GM21367 (cell line): ENCODE data around the gene AK2.
"Not testable (repeated sequence)": the region's sequence is repeated elsewhere in the genome, so short reads cannot be mapped to it uniquely, and the experiment has no call there.

ENCODE experiments used
- ATAC-seq: cut with Tn5 transposase; IDR thresholded peaks from one replicate; pipeline ENCODE4 v1.9.1; 2021; ENCODE audit not compliant: unreplicated experiment

The AK2 gene

GRCh38 chr1:33001282-33001681 lies 35.4 kb downstream of the AK2 start:
- ATAC-seq: no peak

- ATAC-seq: no peak
Measured at GRCh38 chr1:33000427-33001026, 36.2 kb downstream of the AK2 start.

- ATAC-seq: no peak
Measured at GRCh38 chr1:32998997-32999396, 37.7 kb downstream of the AK2 start.

- no peak for ATAC-seq
Measured at GRCh38 chr1:32998064-32998463, 38.6 kb downstream of the AK2 start.

GRCh38 chr1:32997381-32997891 lies 39.2 kb downstream of the AK2 start:
- ATAC-seq: no peak

GRCh38 chr1:32993324-32993636 lies 43.4 kb downstream of the AK2 start:
- ATAC-seq: not testable (repeated sequence)

- ATAC-seq: peak; percentile 67
Measured at GRCh38 chr1:32992489-32993323, 44.0 kb downstream of the AK2 start.

- peak; percentile 8 for ATAC-seq
Measured at GRCh38 chr1:32991819-32992488, 44.7 kb downstream of the AK2 start.

- no peak for ATAC-seq
Measured at GRCh38 chr1:32991386-32991785, 45.3 kb downstream of the AK2 start.

GRCh38 chr1:32990887-32991286 lies 45.8 kb downstream of the AK2 start:
- no peak for ATAC-seq

DNA sequence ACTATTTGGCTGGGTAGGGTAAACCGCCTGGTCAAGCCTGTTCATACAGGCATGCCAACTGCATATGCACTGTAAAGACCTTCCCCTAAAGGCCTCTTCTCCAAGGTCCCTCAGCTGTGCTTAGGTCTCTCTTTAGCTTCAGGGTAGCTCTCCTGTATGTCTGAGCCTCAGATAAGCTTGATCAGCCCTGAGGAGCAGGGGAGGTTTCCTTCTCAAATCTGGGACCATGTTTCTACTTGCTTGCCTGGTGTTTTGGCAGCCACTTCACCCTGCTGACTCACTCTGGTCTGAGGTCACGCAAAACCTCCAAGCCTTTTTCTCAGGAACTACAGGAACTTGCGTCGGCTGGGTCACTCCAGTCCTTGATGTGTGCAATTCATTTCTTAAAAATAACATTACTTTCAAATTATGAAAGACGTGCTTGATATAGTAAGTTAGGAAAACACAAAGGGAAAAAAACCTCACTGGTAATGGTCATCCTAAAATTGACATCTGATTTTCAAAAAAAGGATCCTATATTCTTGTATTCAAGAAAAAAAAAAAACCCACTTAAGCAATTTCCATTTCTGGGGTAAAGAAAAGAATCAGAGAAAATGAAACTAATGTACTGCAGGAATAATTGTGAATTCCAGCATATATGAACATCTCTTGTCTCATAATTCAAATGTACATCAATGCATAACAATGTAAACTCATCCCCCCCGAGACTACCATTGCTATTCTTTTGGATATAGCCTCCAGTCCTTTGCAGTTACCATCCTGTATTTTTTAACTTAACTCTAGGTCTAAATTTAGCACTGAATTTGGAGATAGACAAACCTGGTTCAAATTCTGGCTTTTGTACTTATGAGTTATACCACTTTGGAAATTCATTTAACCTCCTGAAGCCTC lies 47.3 kb downstream of the AK2 start:
- no peak for ATAC-seq

DNA sequence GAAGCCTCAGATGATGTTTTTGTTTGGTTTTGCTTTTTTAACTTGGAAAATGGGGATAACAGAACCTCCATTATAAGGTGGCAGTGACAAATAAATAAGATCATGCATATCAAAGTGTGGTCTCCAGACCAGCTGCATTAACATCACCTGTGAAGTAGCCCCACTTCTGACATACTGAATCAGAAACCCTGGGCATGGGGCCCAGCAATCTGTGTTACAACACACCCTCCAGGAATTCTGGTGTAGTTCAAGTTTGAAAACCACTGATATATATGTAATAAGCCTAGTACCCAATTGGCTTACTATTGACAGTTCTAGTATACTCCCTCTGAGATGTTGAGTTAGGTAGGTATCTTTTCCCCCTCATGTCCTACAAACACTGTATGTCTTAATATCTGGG lies 48.0 kb downstream of the AK2 start:
- ATAC-seq: no peak

GRCh38 chr1:32985226-32985625 lies 51.5 kb downstream of the AK2 start:
- no peak for ATAC-seq

DNA sequence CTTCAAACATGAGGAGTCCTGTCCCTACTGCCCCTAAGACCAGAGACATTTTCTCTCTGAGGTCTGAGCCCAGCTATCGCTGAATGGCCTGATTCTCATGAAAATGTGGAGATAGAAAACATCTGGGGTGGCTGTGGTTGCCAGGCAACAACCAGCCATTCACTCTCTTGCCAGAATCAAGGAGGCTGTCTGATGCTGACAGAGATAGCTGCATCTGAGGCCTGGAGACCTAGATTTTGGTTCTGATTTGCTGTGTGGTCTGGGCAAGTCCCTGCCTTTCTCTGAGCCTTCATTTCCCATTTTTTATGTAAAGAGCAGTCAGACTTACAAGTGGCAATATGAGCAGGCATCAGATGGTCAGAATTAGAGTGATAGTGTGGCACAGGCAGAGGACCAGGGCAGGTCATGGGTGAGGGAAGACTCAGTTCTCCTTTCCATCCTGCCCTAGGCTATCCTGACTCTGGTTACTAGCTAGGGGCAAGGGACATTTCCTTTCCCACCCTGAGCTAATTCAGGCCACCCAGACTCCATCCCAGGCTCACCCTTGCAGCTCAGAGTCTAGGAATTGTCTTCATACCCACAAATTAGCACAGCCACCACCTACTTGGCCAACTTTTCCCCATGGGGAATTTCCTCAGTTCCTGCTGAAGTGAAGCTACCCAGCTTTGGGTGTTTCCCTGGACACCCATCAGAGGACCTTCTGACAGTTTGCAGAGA lies 52.1 kb downstream of the AK2 start:
- no peak for ATAC-seq

DNA sequence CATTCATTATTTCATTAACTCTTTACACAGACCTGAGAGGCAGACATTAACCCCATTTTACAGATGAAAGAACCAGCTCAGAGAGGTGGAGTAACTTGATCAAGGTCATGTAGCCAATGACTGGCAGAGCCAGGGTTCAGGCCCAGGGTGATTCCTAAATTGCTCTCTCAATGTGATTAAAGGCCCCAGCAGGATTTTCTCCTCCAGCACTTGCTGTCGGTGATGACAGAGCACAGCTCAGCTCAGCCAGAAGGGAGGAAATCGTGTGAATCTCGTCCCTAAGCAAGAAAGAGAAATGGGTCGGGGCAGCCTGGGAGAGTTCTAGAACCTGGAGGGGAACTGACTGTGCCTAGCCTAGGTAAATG lies 52.6 kb downstream of the AK2 start:
- no peak for ATAC-seq

- ATAC-seq: no peak
Measured at GRCh38 chr1:32983020-32983419, 53.7 kb downstream of the AK2 start.

DNA sequence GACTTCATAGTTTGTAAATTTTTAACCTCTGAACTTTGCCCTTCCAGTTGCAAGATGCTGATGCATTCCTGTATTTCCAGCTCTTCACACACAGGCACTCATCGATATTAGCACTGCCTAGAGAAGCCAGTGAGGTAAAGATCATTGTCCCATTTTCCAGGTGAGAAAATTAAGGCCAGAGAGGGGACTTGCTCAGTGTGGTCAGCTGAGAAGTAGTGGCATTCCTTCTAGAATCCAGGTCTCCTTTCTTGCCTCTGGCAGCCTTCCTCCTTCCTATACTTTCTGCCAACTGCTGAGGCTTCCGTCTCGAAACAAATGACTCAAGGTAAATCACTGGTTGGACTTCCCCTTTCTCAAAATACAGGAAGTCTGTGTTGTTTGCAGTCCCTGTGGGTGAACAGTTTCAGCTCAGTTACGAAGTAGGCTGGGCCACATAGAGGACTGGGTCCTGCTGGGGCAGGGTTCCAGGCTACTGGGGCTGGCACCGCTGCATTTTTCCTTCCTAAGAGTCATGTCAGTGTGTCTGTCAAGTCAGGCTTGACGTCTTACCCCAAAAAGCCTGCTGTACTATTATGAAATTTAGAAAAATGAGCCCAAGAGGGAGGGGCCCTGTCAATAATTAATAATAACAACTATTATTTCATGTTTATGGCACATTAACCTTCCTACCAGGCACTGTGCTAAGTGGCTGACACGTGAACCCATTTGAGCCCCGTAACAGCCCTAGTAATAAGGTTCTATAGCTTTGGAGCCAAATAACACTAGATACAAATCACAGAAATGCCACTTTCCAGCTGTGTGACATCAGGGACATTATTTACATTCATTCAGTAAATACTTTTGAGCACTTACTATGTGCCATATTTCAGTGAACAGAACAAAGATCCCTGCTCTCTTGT lies 55.4 kb downstream of the AK2 start:
- peak; percentile 77 for ATAC-seq

- ATAC-seq: no peak
Measured at GRCh38 chr1:32980080-32980479, 56.6 kb downstream of the AK2 start.

- no peak for ATAC-seq
Measured at GRCh38 chr1:32978854-32979253, 57.8 kb downstream of the AK2 start.
